Endothelial cell of umbilical vein (primary cell): ENCODE results near the gene MANBA. TPM values are rescaled to one million over a fixed set of nuclear protein-coding genes. Genes with fewer than 3 reads are reported as not detected.

Experiments used
- BruUV-seq: library from RNA; stranded (reverse); fragments of 400-500 nt; replicated peaks from 2 replicates; lab custom pipeline; 2021; lab: Mats Ljungman, UMichigan
- CTCF ChIA-PET: fragments of 300-600, 350-600 bp; sonication (Branson Sonifier 250); formaldehyde crosslinking; loops from one replicate; lab custom pipeline; 2021; ENCODE audit warnings: antibody characterized with exemption, inconsistent platforms; lab: Charles Lee
- POLR2A ChIA-PET: fragments of 300-600, 350-600 bp; sonication (Branson Sonifier 250); formaldehyde crosslinking; loops from one replicate; lab custom pipeline; 2021; ENCODE audit warnings: antibody characterized with exemption, inconsistent platforms; lab: Charles Lee
- DNase-seq: peaks from one replicate; pipeline ENCODE4 v3.0.0-alpha.2; 2011; ENCODE audit warnings: low read depth, low spot score
- FAIRE-seq: peaks from 2 replicates; lab custom pipeline; 2011; peaks lifted over from hg19 to GRCh38; lab: Jason Lieb, UNC
- H2AFZ ChIP-seq: 2 replicates; pipeline ENCODE4 v1.6.0; 2012; ENCODE audit warnings: low read depth, low read length, control low read depth, inconsistent platforms
- H3K27ac ChIP-seq: 2 replicates; pipeline ENCODE4 v1.5.1; 2011; ENCODE audit warnings: low read depth, mild to moderate bottlenecking, control low read depth, low read length, moderate library complexity; ENCODE audit not compliant: insufficient read depth
- H3K27me3 ChIP-seq, 2 experiments: 2 replicates each; pipeline versions ENCODE4 v1.6.0 to v1.6.1; 2011; ENCODE audit warnings: low read length in 2 of 2, mixed read lengths in 1 of 2; ENCODE audit not compliant: control insufficient read depth in 2 of 2, insufficient read depth in 2 of 2
- H3K36me3 ChIP-seq, 2 experiments: 2 replicates in 1 of 2; 3 replicates in 1 of 2; pipeline ENCODE4 v1.5.1; 2011; ENCODE audit warnings: low read length in 2 of 2, mild to moderate bottlenecking in 1 of 2, moderate library complexity in 1 of 2; ENCODE audit not compliant: control insufficient read depth in 2 of 2, insufficient read depth in 2 of 2; ENCODE audit errors: extremely low read depth in 1 of 2
- H3K4me1 ChIP-seq: 3 replicates; pipeline ENCODE4 v1.5.1; 2011; ENCODE audit warnings: mild to moderate bottlenecking, low read length; ENCODE audit not compliant: control insufficient read depth, insufficient read depth; ENCODE audit errors: extremely low read depth
- H3K4me2 ChIP-seq: 2 replicates; pipeline ENCODE4 v1.6.1; 2011; ENCODE audit warnings: low read length, control low read depth, mixed read lengths; ENCODE audit not compliant: insufficient read depth
- H3K4me3 ChIP-seq, 3 experiments: fragments of 200-600 bp in 1 of 3; sonication (generic), shearing (Covaris generic) in 1 of 3; replicated peaks in 1 of 3; 2 replicates each; pipeline ENCODE4 v1.5.1; 2011 to 2016; ENCODE audit warnings: control low read depth in 3 of 3, low read length in 3 of 3, mild to moderate bottlenecking in 2 of 3, inconsistent platforms in 1 of 3, low read depth in 1 of 3, moderate library complexity in 1 of 3; ENCODE audit not compliant: insufficient read depth in 1 of 3
- H3K79me2 ChIP-seq: 2 replicates; pipeline ENCODE4 v1.6.0; 2012; ENCODE audit warnings: low read length, inconsistent platforms; ENCODE audit not compliant: control insufficient read depth, insufficient read depth
- H3K9ac ChIP-seq: replicated peaks from 2 replicates; pipeline ENCODE3; 2011; ENCODE audit warnings: low read length, control low read depth; ENCODE audit not compliant: insufficient read depth; ENCODE audit errors: extremely low read depth
- H3K9me1 ChIP-seq: replicated peaks from 3 replicates; pipeline ENCODE4 v1.6.0; 2011; ENCODE audit warnings: mild to moderate bottlenecking, low read length; ENCODE audit not compliant: control insufficient read depth, insufficient read depth; ENCODE audit errors: extremely low read depth
- H3K9me3 ChIP-seq: replicated peaks from 2 replicates; pipeline ENCODE4 v1.5.1; 2012; ENCODE audit warnings: low read length, inconsistent platforms; ENCODE audit not compliant: control insufficient read depth, insufficient read depth
- H4K20me1 ChIP-seq: replicated peaks from 2 replicates; pipeline ENCODE3; 2011; ENCODE audit warnings: mild to moderate bottlenecking, low read length; ENCODE audit not compliant: control insufficient read depth, insufficient read depth; ENCODE audit errors: extremely low read depth
- CTCF ChIP-seq, 2 donors: IDR thresholded peaks; 1 replicate in 1 of 2; 2 replicates in 1 of 2; pipeline ENCODE4 v1.5.1; 2011; ENCODE audit warnings: low read length in 2 of 2, mild to moderate bottlenecking in 2 of 2, moderate library complexity in 2 of 2, control low read depth in 1 of 2, inconsistent platforms in 1 of 2, low read depth in 1 of 2; ENCODE audit not compliant: insufficient read depth in 1 of 2; ENCODE audit errors: extremely low read depth in 1 of 2
- EZH2 ChIP-seq: IDR thresholded peaks from 2 replicates; pipeline ENCODE4 v1.6.1; 2012; ENCODE audit warnings: borderline replicate concordance, low read depth, mild to moderate bottlenecking, moderate library complexity, low read length, inconsistent platforms; ENCODE audit not compliant: severe bottlenecking
- FOS ChIP-seq: IDR thresholded peaks from 2 replicates; pipeline ENCODE4 v1.6.1; 2011; ENCODE audit warnings: mild to moderate bottlenecking, low read length, moderate library complexity, borderline replicate concordance; ENCODE audit not compliant: insufficient read depth
- GATA2 ChIP-seq: IDR thresholded peaks from 2 replicates; pipeline ENCODE4 v1.7.0; 2011; ENCODE audit warnings: low read depth, mild to moderate bottlenecking, moderate library complexity, mixed read lengths, low read length; ENCODE audit not compliant: insufficient read length, insufficient read depth
- JUN ChIP-seq: IDR thresholded peaks from 2 replicates; pipeline ENCODE4 v1.6.1; 2011; ENCODE audit warnings: borderline replicate concordance, low read depth; ENCODE audit not compliant: insufficient read length, insufficient read depth
- MAX ChIP-seq: IDR thresholded peaks from 2 replicates; pipeline ENCODE4 v1.6.1; 2011; ENCODE audit not compliant: insufficient read depth, insufficient read length
- MYC ChIP-seq: IDR thresholded peaks from one replicate; pipeline ENCODE4 v1.6.1; 2011; ENCODE audit warnings: mild to moderate bottlenecking, low read depth, low read length
- POLR2A ChIP-seq: IDR thresholded peaks from 2 replicates; pipeline ENCODE4 v1.6.1; 2012; ENCODE audit warnings: low read depth, mild to moderate bottlenecking, control low read depth, low read length
- POLR2AphosphoS5 ChIP-seq: IDR thresholded peaks from 2 replicates; pipeline ENCODE4 v1.6.1; 2012; ENCODE audit warnings: low read depth, mild to moderate bottlenecking, control low read depth, low read length, moderate library complexity; ENCODE audit not compliant: insufficient read depth
- dilution Hi-C: fragments of 300-500 bp; cut with MboI; formaldehyde crosslinking; loops from one replicate; pipeline ENCODE4 v1.15.0; 2019; ENCODE audit warnings: low sequenced_read_pairs; ENCODE audit not compliant: extremely low pct_ligation_motif_present
- intact Hi-C: fragments of 100-400 bp; cut with micrococcal nuclease; formaldehyde crosslinking; loops from one replicate; pipeline ENCODE4 v1.10.0; 2022
- polyA plus RNA-seq, 4 experiments: library from polyadenylated mRNA; depleted of rRNA in 3 of 4; stranded (reverse) in 3 of 4; unstranded in 1 of 4; fragments of >200 nt; gene quantifications; 2 replicates each; pipeline versions ENCODE4 v1.2.1 to v1.2.3, GENCODE V29; 2011 to 2012; ENCODE audit warnings: missing spikeins in 1 of 4
- total RNA-seq: library from RNA; stranded (reverse); gene quantifications from 2 replicates; pipeline ENCODE4 v1.2.3, GENCODE V29; 2021

The MANBA gene
- total and polyA plus RNA-seq, 2 donors (not counting 3 experiments of a cell fraction or from before 2014, with no cell fraction given), result 5.6 to 7.7 TPM

- no peaks in the 10 kb centered on the region for H3K9me1 ChIP-seq
- H3K27me3 ChIP-seq, result no peaks in the 10 kb centered on the region
- H3K79me2 ChIP-seq, result no peaks in the 10 kb centered on the region
- ChIA-PET CTCF (no interaction called here), POLR2A (interaction anchor here (0.6 kb wide), 1 partner anchor 85 kb away, joined by 3 read pairs; no protein-coding TSS in a partner anchor)
- dilution Hi-C loops, result no loop called here
- no peak overlapping the region for H3K4me3 ChIP-seq
- H3K27ac ChIP-seq, result no peak overlapping the region
- intact Hi-C loops, result no loop called here
- no peaks in the 10 kb centered on the region for H3K9me3 ChIP-seq
- no peaks in the 10 kb centered on the region for H3K4me1 ChIP-seq
- FAIRE-seq (no peak), DNase-seq (no peak)
- peaks cover 2 to 9% of the 10 kb centered on the region in 2 experiments for H3K36me3 ChIP-seq
- no peak for TF ChIP-seq CTCF (IDR thresholded peaks at IDR 0.05; ENCODE audit: extremely low read depth in 1 of 2, insufficient read depth in 1 of 2, low read depth in 1 of 2, low read length in 2 of 2)
- TF ChIP-seq EZH2, result no peak
- TF ChIP-seq POLR2A, result no peak
- no peak for TF ChIP-seq POLR2AphosphoS5
- no peak for TF ChIP-seq MAX
- TF ChIP-seq FOS, result no peak
- no peak for TF ChIP-seq JUN
- no peak for TF ChIP-seq MYC
- TF ChIP-seq GATA2, result no peak
- no peak overlapping the region for H3K4me2 ChIP-seq
- no peaks in the 10 kb centered on the region for H4K20me1 ChIP-seq
- H2AFZ ChIP-seq, result no peak overlapping the region
- BruUV-seq, result no TSS peak
- H3K9ac ChIP-seq, result no peak overlapping the region
Measured at GRCh38 chr4:102586002-102586643, 174.6 kb downstream of the MANBA start.
